BLaER1 treated with 17β-estradiol and CSF1 and Interleukin-3, amounts not matched to agents 10 nM and 100 nM (cell line): ENCODE measurements around the gene MIPOL1.

Experiments used
- H3K27ac ChIP-seq, 11 experiments: shearing (Covaris generic); formaldehyde crosslinking; 2 replicates each; pipeline ENCODE4 v1.8.1; 2022
- H3K27me3 ChIP-seq, 11 experiments: shearing (Covaris generic); formaldehyde crosslinking; 2 replicates each; pipeline ENCODE4 v1.8.1; 2022
- H3K36me3 ChIP-seq, 11 experiments: shearing (Covaris generic); formaldehyde crosslinking; 2 replicates each; pipeline ENCODE4 v1.8.1; 2022
- H3K4me1 ChIP-seq, 10 experiments: shearing (Covaris generic); formaldehyde crosslinking; 2 replicates each; pipeline ENCODE4 v1.8.1; 2022
- H3K4me2 ChIP-seq, 11 experiments: shearing (Covaris generic); formaldehyde crosslinking; 2 replicates each; pipeline ENCODE4 v1.8.1; 2022
- H3K4me3 ChIP-seq, 10 experiments: shearing (Covaris generic); formaldehyde crosslinking; 2 replicates each; pipeline ENCODE4 v1.8.1; 2022
- H3K9ac ChIP-seq, 11 experiments: shearing (Covaris generic); formaldehyde crosslinking; 2 replicates each; pipeline ENCODE4 v1.8.1; 2022
- H3K9me3 ChIP-seq, 11 experiments: shearing (Covaris generic); formaldehyde crosslinking; replicated peaks in 1 of 11; 2 replicates each; pipeline ENCODE4 v1.8.1; 2022
- H4K20me1 ChIP-seq, 11 experiments: shearing (Covaris generic); formaldehyde crosslinking; 2 replicates each; pipeline ENCODE4 v1.8.1; 2022
- Cebpa-rat ChIP-seq, 11 experiments: shearing (Covaris generic); IDR thresholded peaks; 2 replicates each; pipeline ENCODE4 v1.8.1; 2022

The MIPOL1 gene

DNA sequence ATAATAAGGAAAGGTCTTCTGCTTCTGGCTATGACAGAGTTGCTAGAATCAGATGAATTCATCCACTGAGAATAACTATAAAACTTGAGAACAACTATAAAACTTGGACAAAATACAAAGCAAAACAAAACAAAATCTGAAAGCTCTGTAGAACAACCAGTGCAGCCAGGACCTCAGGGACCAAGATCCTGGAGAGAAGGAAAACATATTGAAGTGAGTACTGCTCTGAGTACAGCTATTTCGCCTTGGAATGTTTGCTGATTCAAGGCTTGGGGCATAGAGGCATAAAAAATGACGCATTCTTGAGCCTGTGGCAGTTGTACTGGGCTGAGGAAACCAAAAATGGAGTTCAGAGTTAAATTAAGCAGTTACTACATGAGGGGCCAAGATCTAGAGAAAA, 375.6 kb downstream of the MIPOL1 start:
- Histone ChIP-seq H3K9ac (no peak overlapping the region), H3K4me1 (no peaks in the 10 kb centered on the region), H3K36me3 (no peaks in the 10 kb centered on the region), H4K20me1 (no peaks in the 10 kb centered on the region), H3K27ac (no peak overlapping the region), H3K4me2 (no peak overlapping the region), H3K4me3 (no peak overlapping the region), H3K9me3 (no peaks in the 10 kb centered on the region), H3K27me3 (no peaks in the 10 kb centered on the region)
- no peak for TF ChIP-seq Cebpa-rat (IDR thresholded peaks at IDR 0.05)

DNA sequence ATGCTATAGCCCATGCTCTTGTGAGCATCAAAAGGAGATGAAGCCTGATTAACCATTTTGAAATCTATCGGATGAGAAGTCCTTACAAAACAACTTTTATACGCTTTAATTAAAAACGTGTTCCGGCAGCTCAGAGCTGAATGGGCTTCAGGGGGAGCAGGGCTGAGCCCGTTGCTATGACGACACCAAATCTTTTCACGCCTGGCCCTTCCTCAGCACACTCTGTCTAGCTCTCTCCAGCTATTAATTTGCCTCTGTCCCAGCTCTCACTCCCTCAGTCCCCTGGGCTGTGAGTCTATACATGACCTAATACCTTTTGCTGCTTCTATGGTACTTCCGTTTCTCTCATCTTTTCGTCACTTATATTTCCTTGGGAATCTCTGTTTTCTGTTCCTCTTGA, 381.5 kb downstream of the MIPOL1 start:
- Histone ChIP-seq H3K27me3 (no peaks in the 10 kb centered on the region), H3K9me3 (peaks cover 10 to 14% (median 12%) of the 10 kb centered on the region in 11 experiments), H4K20me1 (no peaks in the 10 kb centered on the region), H3K4me2 (no peak overlapping the region), H3K9ac (no peak overlapping the region), H3K4me3 (no peak overlapping the region), H3K4me1 (no peaks in the 10 kb centered on the region), H3K27ac (no peak overlapping the region), H3K36me3 (no peaks in the 10 kb centered on the region)
- no peak for TF ChIP-seq Cebpa-rat (IDR thresholded peaks at IDR 0.05)

DNA sequence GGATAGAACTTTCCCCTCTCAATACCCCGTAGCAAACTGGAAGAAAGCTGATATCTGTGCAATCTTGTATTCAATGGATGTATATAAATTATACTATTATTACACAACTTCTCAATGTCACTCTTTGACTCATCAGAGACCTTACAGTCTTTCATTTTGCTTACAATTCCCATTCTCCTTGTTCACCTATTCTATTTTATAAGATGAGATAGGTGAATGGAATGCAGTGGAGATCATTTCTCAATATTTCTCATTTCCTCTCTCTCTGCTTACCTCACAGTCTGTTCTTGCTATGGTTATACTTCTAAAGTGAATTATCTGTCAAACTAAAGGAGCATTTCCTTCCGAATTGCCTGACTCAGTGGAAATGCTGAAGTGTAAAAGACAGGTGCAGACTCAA, 382.4 kb downstream of the MIPOL1 start:
- no peak for TF ChIP-seq Cebpa-rat (IDR thresholded peaks at IDR 0.05)
- H3K9me3 ChIP-seq: peaks cover 18 to 22% (median 20%) of the 10 kb centered on the region in 11 experiments
- no peak overlapping the region for H3K4me3 ChIP-seq
- H3K36me3 ChIP-seq: no peaks in the 10 kb centered on the region
- no peak overlapping the region for H3K27ac ChIP-seq
- no peaks in the 10 kb centered on the region for H4K20me1 ChIP-seq
- H3K4me2 ChIP-seq: no peak overlapping the region
- no peaks in the 10 kb centered on the region for H3K27me3 ChIP-seq
- H3K4me1 ChIP-seq: no peaks in the 10 kb centered on the region
- no peak overlapping the region for H3K9ac ChIP-seq

DNA sequence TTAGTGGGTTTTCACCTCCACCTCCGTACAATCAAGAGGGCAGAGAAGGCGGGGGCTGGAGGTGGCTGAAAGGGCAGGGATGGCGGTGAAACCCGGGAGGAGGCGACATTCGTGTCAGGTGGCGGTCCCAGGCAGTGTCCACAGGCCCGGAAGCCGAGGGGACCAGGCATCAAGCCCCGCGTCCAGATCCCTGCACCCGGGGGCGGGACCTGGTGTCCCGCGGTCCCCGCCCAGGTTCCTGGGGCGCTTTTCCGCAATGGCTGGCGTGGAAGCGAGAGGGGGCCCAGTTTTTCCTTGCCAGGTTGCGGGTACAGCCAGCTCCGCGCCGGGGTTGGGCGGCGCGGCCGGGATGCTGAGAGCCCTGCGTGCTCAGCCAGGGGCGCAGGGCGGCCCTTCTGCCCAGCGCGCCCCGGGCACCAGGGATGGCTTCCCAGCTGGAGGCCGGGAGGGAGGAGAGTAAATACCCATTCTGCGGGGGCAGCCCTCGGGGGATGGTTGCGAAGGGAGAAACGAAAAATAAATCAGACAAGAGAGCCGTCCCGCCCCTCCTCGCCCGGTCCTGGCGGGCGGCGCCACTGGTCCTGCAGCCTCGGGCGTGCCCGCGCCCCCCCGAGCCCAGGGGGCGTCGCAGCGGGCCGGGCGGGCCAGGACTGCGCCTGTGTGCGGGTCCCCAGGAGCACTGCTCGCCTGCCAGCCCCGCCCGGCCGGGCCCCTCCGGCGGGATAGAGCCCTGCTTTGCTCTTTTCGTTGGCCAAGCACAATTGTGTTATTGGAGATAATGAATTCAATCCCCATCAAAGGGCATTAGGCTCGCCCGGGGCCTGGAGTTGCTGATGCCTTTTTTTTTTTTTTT, 385.8 kb downstream of the MIPOL1 start:
- Histone ChIP-seq H4K20me1 (no peaks in the 10 kb centered on the region), H3K9me3 (peaks cover 26 to 34% (median 31%) of the 10 kb centered on the region in 11 experiments), H3K27ac (no peak overlapping the region), H3K27me3 (no peaks in the 10 kb centered on the region), H3K9ac (no peak overlapping the region), H3K4me2 (no peak overlapping the region), H3K36me3 (no peaks in the 10 kb centered on the region), H3K4me1 (no peaks in the 10 kb centered on the region), H3K4me3 (0 out of 20 replicates have a peak overlapping the region, but pooled peaks of 1 of the 10 experiments have one; percentile 16)
- TF ChIP-seq Cebpa-rat (IDR thresholded peaks at IDR 0.05): no peak

DNA sequence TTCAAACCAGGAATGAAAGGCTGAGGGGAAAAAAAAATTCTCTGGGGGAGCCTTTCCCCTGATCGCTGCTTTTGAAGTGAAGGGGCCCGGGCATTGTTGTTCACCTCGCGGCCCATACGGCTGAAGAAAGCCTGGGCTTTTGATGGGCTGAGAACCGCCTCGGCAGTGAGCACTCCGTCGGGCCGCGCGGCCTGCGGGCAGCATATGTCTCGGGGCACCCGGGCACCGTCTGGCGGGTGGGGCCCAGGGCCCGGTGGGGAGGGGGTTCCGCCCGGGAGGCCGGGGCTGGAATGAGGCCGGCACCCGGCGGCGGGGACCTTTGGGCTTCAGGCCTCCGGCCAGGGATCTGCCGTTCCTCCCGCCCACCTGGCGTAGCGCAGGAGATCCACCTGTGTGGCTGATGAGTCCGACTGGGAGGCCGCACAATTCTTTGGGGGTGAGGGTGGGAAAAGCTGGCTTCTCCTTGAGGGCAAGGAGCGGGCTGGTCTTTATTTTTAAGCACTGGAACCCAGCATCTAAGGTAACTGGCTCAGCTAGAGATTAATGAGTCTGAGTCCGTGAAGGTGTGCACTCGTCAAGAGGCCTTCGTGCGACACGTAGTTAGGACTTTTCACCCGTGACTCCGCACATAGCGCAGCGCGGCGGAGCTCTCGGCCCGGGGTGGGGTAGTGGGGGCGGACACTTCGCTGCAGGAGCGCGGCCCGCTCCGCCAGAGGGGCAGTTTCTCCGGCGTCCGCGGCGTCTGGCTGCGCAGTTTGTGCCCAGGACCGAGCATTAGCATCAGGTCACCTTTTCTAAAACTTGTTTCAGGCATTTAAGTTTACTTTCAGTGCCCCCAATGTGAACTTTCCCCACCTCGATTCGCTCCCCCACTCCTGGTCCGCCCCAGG, 386.7 kb downstream of the MIPOL1 start:
- no peak overlapping the region for H3K9ac ChIP-seq
- no peak overlapping the region for H3K4me2 ChIP-seq
- no peaks in the 10 kb centered on the region for H3K4me1 ChIP-seq
- no peak for TF ChIP-seq Cebpa-rat (IDR thresholded peaks at IDR 0.05)
- peaks cover 29 to 38% (median 34%) of the 10 kb centered on the region in 11 experiments for H3K9me3 ChIP-seq
- no peaks in the 10 kb centered on the region for H4K20me1 ChIP-seq
- H3K27me3 ChIP-seq: no peaks in the 10 kb centered on the region
- H3K27ac ChIP-seq: no peak overlapping the region
- H3K4me3 ChIP-seq: no peak overlapping the region
- no peaks in the 10 kb centered on the region for H3K36me3 ChIP-seq

DNA sequence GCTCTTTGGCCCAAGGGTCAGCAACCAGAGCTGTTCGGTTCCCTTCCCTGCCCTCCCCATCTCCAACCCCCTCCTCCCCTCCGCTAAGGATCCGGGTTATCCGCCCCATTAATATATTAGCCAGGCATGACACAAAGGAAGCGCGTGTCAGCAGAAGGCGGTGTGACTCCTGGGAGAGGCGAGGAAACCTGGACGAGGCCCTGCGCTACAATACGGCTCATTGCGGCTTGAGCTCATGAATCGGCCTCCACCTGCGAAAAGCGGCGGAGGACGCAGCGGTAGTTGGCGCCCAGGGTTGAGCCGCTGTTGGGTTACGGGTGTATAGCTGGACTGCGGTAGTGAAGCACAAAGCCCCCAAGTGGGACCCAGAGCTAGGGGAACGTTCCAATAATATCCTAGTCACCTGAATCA, 387.4 kb downstream of the MIPOL1 start:
- H3K9me3 ChIP-seq: peaks cover 29 to 38% (median 34%) of the 10 kb centered on the region in 11 experiments
- no peaks in the 10 kb centered on the region for H3K36me3 ChIP-seq
- no peaks in the 10 kb centered on the region for H3K27me3 ChIP-seq
- no peaks in the 10 kb centered on the region for H4K20me1 ChIP-seq
- no peak for TF ChIP-seq Cebpa-rat (IDR thresholded peaks at IDR 0.05)
- no peak overlapping the region for H3K27ac ChIP-seq
- no peaks in the 10 kb centered on the region for H3K4me1 ChIP-seq
- H3K9ac ChIP-seq: no peak overlapping the region
- no peak overlapping the region for H3K4me3 ChIP-seq
- H3K4me2 ChIP-seq: no peak overlapping the region

DNA sequence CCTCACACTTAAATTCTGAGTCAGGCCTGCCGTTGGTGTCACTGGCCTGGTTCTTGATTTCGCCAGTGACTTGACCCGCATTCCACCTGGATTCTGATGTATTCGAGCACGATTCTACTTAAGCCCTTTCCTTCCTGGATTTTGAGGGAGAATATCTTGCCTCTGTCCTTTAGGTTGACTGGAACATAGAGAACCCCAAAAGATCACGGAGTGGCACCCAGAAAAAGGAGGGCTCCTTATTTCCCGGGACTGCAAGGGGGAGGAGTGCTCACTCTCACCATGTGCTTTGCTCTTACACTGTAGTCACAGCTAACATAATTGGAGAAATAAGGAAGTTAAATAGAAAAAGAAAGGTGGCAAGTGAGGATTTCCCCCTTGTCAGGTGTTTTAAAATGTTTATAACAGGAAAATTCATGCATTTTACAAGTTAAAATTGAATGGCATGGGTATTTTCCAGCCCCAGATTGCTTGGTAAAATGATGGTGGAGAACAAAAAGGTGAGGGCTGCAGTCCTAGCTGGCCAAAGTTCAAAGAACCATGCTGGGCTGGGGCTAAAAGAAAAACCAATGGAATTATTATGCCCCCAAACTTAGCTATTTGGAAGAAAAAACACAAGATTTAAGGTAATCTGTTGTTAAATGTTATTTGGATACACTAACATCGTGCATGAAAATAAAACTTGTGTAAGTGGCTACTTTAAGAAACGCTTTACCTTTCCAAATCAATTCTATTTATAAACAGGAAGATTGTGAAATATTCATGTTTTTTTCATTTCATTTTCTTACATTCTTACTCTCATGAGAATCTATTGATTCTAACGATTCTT, 388.4 kb downstream of the MIPOL1 start:
- Histone ChIP-seq H3K9me3 (peaks cover 30 to 39% (median 34%) of the 10 kb centered on the region in 11 experiments), H3K27me3 (no peaks in the 10 kb centered on the region), H3K27ac (no peak overlapping the region), H4K20me1 (no peaks in the 10 kb centered on the region), H3K4me1 (no peaks in the 10 kb centered on the region), H3K36me3 (no peaks in the 10 kb centered on the region), H3K4me3 (no peak overlapping the region), H3K4me2 (no peak overlapping the region), H3K9ac (no peak overlapping the region)
- no peak for TF ChIP-seq Cebpa-rat (IDR thresholded peaks at IDR 0.05)

DNA sequence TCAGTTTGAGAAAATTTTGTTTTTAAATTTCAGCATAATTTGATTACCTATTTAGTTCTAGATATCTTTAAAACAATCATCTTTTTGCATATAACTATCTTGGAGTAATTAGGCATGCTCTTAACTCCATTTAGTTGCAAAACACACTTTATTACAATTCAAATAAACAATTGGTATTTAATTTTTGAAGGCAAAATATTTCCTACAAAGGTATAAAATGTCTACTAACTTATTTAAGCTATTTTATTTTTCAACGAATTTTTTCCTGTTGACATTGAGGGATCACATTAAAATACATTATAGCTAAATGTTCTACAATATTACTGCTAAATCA, 389.0 kb downstream of the MIPOL1 start:
- no peak for TF ChIP-seq Cebpa-rat (IDR thresholded peaks at IDR 0.05)
- peaks cover 35 to 45% (median 40%) of the 10 kb centered on the region in 11 experiments for H3K9me3 ChIP-seq
- H3K4me2 ChIP-seq: no peak overlapping the region
- no peaks in the 10 kb centered on the region for H3K4me1 ChIP-seq
- H3K4me3 ChIP-seq: no peak overlapping the region
- no peaks in the 10 kb centered on the region for H4K20me1 ChIP-seq
- no peaks in the 10 kb centered on the region for H3K27me3 ChIP-seq
- H3K27ac ChIP-seq: no peak overlapping the region
- no peak overlapping the region for H3K9ac ChIP-seq
- H3K36me3 ChIP-seq: no peaks in the 10 kb centered on the region
